Rectal smooth muscle tissue (tissue), 1 donor: Measurements from ENCODE around the gene IRF2BP2.

ENCODE experiments used
- H3K27ac ChIP-seq: one replicate; pipeline ENCODE4 v1.7.0; 2013; ENCODE audit warnings: low read depth, low read length, inconsistent platforms
- H3K27me3 ChIP-seq: one replicate; pipeline ENCODE4 v1.7.0; 2013; ENCODE audit warnings: low read length; ENCODE audit not compliant: control insufficient read depth, insufficient read depth
- H3K36me3 ChIP-seq: one replicate; pipeline ENCODE4 v1.7.0; 2013; ENCODE audit warnings: low read length; ENCODE audit not compliant: control insufficient read depth, insufficient read depth
- H3K4me1 ChIP-seq: one replicate; pipeline ENCODE4 v1.7.0; 2013; ENCODE audit warnings: low read length; ENCODE audit not compliant: control insufficient read depth, insufficient read depth
- H3K4me3 ChIP-seq: one replicate; pipeline ENCODE4 v1.7.0; 2013; ENCODE audit warnings: low read length
- H3K9ac ChIP-seq: one replicate; pipeline ENCODE4 v1.7.0; 2013; ENCODE audit warnings: low read length

The IRF2BP2 gene

DNA sequence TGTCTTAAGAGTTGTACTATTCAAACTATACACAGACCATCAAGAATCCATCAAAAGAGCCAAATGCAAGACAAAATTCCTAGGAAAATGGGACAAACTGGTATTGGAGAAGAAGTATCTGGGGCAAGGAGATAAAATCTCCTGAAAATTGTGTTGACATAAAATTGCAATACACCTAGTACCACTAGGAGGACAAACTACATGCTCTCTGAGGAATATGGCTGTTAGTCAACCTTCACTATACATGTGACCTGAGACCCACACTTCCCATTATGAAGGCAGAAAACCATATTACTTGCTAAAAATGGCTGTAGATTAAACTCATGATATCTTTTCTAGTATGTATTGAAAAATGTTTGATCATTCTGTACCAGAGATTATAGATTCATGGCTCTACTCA is 30.0 kb downstream of the IRF2BP2 start:
- H3K27me3 ChIP-seq = no peaks in the 10 kb centered on the region

DNA sequence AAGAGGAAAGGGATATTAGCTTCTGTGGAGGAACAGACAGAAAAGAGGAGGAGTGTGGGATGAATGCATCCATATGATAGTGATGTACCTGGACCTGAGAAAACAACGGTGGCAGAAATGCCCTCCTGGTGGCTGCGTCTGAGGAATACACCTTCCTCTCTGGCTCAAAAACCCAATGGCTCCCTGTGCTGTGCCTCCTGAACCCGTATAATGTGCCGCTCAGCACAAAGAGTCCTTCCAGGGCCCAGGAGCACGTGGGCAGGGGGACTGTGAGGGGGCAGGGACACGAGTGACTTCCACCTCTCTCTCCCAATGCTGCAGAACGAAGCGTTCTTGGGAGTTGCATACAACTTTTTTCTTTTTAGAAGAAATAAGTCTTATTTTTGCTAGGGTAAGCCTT is 31.2 kb downstream of the IRF2BP2 start:
- no peak overlapping the region for H3K4me3 ChIP-seq
- H3K27ac ChIP-seq = no peak overlapping the region
- no peak overlapping the region for H3K9ac ChIP-seq
- H3K36me3 ChIP-seq = no peaks in the 10 kb centered on the region
- H3K27me3 ChIP-seq = no peaks in the 10 kb centered on the region
- peaks cover 19% of the 10 kb centered on the region for H3K4me1 ChIP-seq

More for the DNA sequence above, 30.0 kb downstream of the IRF2BP2 start:
- H3K27ac ChIP-seq = no peak overlapping the region
- no peak overlapping the region for H3K4me3 ChIP-seq
- peaks cover 31% of the 10 kb centered on the region for H3K4me1 ChIP-seq
- H3K36me3 ChIP-seq = no peaks in the 10 kb centered on the region
- H3K9ac ChIP-seq = no peak overlapping the region

- Histone ChIP-seq H3K27ac (no peak overlapping the region), H3K4me3 (no peak overlapping the region), H3K4me1 (peaks cover 14% of the 10 kb centered on the region), H3K36me3 (no peaks in the 10 kb centered on the region), H3K9ac (no peak overlapping the region), H3K27me3 (no peaks in the 10 kb centered on the region)
These were observed 31.9 kb downstream of the IRF2BP2 start for GRCh38 chr1:234578087-234578486.

DNA sequence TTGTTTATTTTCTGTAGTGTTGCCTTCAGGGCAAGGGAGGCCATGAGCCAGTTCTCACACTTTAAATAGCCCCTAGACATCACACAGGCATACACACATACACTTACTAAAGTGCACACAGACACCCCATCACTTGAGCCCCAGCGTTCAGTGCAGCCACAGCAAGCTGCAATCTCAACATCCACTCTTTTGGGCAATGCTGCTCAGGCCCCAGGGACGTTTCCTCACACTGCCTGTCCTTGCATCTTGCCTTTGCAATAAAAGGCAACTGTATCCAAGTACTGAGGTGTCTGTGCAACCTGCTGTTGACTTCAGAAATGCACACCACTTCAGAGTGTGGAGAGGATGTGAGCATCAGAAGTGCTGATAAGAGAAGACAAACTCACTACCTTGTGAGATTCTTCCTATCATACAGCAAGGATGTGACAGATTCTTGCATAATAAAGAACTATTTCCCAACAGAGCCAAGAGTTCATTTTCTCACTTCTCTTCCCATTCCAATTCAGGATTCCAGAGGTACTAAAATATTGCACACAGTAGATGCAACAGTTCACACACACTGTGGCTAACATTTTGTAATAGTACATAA is 36.2 kb downstream of the IRF2BP2 start:
- Histone ChIP-seq H3K4me1 (peaks cover 2% of the 10 kb centered on the region), H3K27me3 (no peaks in the 10 kb centered on the region), H3K27ac (no peak overlapping the region), H3K36me3 (no peaks in the 10 kb centered on the region), H3K4me3 (no peak overlapping the region), H3K9ac (no peak overlapping the region)

DNA sequence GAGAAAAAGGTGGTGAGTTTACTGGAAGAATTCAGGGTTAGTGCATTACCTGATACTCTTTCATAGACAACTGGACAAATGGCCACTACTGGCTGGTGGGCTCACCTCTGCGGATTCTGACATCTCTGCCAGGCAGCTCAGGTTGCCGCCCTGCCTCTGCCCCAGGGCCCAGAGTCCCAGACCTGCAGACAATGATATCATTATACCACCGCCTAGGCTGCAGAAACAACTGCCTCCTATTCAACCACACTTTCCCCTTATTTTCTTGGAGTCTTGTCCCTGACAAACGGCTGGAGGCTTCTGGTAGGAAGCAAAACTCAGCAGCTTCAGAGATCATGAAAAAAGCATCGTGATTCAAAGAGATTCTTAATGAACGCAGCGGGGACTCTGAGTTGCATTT is 37.0 kb downstream of the IRF2BP2 start:
- H3K27ac ChIP-seq = no peak overlapping the region
- no peaks in the 10 kb centered on the region for H3K27me3 ChIP-seq
- no peaks in the 10 kb centered on the region for H3K36me3 ChIP-seq
- no peak overlapping the region for H3K9ac ChIP-seq
- H3K4me3 ChIP-seq = no peak overlapping the region
- peaks cover 2% of the 10 kb centered on the region for H3K4me1 ChIP-seq

DNA sequence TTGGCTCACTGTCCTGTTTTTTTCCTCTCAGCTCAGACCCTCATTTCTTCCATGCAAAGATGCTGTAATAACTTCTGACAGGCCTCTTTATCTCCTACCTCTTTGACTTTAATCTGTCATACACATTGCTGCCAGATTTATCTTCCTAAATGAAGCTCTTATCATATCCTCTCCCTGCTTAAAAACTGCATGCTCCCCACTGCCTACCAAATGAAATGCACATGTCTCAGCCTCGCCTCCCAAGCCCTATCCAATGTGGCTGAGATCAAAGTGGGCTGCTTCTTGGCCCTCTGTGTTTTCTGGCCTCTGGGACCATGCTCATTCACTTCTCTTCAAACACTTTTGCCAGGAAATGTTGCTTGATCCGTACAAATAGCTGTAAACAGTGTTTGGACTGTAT is 38.3 kb downstream of the IRF2BP2 start:
- Histone ChIP-seq H3K36me3 (no peaks in the 10 kb centered on the region), H3K4me3 (no peak overlapping the region), H3K27me3 (no peaks in the 10 kb centered on the region), H3K9ac (no peak overlapping the region), H3K27ac (no peak overlapping the region), H3K4me1 (peaks cover 2% of the 10 kb centered on the region)

GRCh38 chr1:234570329-234571120 is 39.5 kb downstream of the IRF2BP2 start:
- no peak overlapping the region for H3K4me3 ChIP-seq
- no peaks in the 10 kb centered on the region for H3K36me3 ChIP-seq
- peaks cover 5% of the 10 kb centered on the region for H3K4me1 ChIP-seq
- H3K9ac ChIP-seq = no peak overlapping the region
- H3K27ac ChIP-seq = no peak overlapping the region
- H3K27me3 ChIP-seq = no peaks in the 10 kb centered on the region

- Histone ChIP-seq H3K27ac (no peak overlapping the region), H3K4me3 (no peak overlapping the region), H3K9ac (no peak overlapping the region), H3K27me3 (no peaks in the 10 kb centered on the region), H3K4me1 (peaks cover 7% of the 10 kb centered on the region), H3K36me3 (no peaks in the 10 kb centered on the region)
These were observed 41.6 kb downstream of the IRF2BP2 start for GRCh38 chr1:234568345-234568744.

GRCh38 chr1:234565132-234565531 is 44.8 kb downstream of the IRF2BP2 start:
- Histone ChIP-seq H3K36me3 (no peaks in the 10 kb centered on the region), H3K27ac (no peak overlapping the region), H3K9ac (no peak overlapping the region), H3K27me3 (no peaks in the 10 kb centered on the region), H3K4me1 (peaks cover 14% of the 10 kb centered on the region), H3K4me3 (no peak overlapping the region)

GRCh38 chr1:234564035-234565029 is 45.6 kb downstream of the IRF2BP2 start:
- H3K36me3 ChIP-seq = no peaks in the 10 kb centered on the region
- no peak overlapping the region for H3K27ac ChIP-seq
- H3K27me3 ChIP-seq = no peaks in the 10 kb centered on the region
- H3K4me1 ChIP-seq = peaks cover 14% of the 10 kb centered on the region
- no peak overlapping the region for H3K4me3 ChIP-seq
- no peak overlapping the region for H3K9ac ChIP-seq

DNA sequence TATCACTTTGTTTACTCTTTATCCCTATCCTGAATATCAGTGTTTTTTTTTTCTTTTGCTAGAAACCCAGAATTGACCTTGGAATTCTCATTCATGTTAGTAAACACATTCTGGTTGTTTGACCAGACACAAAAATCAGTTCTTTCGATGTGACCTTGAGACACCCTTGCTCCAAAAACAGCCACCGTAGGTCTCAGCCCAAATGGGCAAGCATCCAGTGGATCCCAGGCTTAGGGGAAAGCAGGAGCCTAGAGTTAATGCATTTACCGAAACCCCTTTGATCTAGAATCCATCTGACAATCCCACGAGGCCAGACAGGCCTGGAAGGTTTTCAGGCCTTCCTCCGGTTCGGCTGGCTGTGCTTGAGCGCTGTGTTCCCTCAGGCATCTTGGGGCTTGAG is 47.6 kb downstream of the IRF2BP2 start:
- H3K27ac ChIP-seq = peak overlapping the region; percentile 53
- no peaks in the 10 kb centered on the region for H3K36me3 ChIP-seq
- H3K9ac ChIP-seq = no peak overlapping the region
- H3K4me3 ChIP-seq = no peak overlapping the region
- H3K27me3 ChIP-seq = no peaks in the 10 kb centered on the region
- H3K4me1 ChIP-seq = peaks cover 14% of the 10 kb centered on the region

DNA sequence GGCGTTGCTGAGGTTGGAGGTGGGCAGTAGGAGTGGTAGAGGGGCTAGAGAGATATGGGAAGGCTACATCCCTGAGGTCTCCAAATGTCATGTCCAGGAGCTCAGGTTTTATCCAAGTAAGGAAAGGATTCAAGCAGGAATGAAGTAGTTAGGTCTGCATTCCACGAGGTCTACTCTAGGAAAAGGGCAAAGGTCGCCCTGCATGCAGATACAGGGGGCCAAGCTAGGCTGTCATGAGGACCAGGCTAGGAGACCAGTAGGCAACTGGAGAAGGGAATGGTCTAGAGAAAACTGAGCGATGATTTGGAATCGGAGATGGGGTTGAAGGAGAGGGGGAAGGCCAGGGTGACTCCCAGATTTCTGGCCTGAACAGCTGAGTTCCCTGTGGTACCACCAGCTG is 48.7 kb downstream of the IRF2BP2 start:
- no peaks in the 10 kb centered on the region for H3K27me3 ChIP-seq
- no peaks in the 10 kb centered on the region for H3K36me3 ChIP-seq
- H3K4me3 ChIP-seq = no peak overlapping the region
- H3K9ac ChIP-seq = no peak overlapping the region
- no peak overlapping the region for H3K27ac ChIP-seq
- H3K4me1 ChIP-seq = peaks cover 16% of the 10 kb centered on the region
